Keratinocyte (primary cell): ENCODE data around the gene CUBN. TPM values are rescaled to one million over a fixed set of nuclear protein-coding genes. Genes with fewer than 3 reads are reported as not detected.

ENCODE experiments used
- DNase-seq: peaks from one replicate; pipeline ENCODE4 v3.0.0-alpha.2; 2011; ENCODE audit warnings: low read depth, missing footprints, low spot score
- FAIRE-seq: peaks from 2 replicates; lab custom pipeline; 2011; peaks lifted over from hg19 to GRCh38; lab: Jason Lieb, UNC
- H2AFZ ChIP-seq: 2 replicates; pipeline ENCODE4 v1.6.0; 2012; ENCODE audit warnings: low read length, control low read depth, inconsistent platforms; ENCODE audit not compliant: control insufficient read depth
- H3K27ac ChIP-seq: 2 replicates; pipeline ENCODE4 v1.5.1; 2011; ENCODE audit warnings: low read length; ENCODE audit not compliant: control insufficient read depth, insufficient read depth
- H3K27me3 ChIP-seq: 3 replicates; pipeline ENCODE4 v1.6.0; 2011; ENCODE audit warnings: low read length; ENCODE audit not compliant: control insufficient read depth, insufficient read depth; ENCODE audit errors: extremely low read depth
- H3K36me3 ChIP-seq, 2 experiments: 2 replicates in 1 of 2; 3 replicates in 1 of 2; pipeline ENCODE4 v1.5.1; 2011; ENCODE audit warnings: low read length in 2 of 2, mild to moderate bottlenecking in 1 of 2; ENCODE audit not compliant: control insufficient read depth in 2 of 2, insufficient read depth in 2 of 2; ENCODE audit errors: extremely low read depth in 1 of 2
- H3K4me1 ChIP-seq: 3 replicates; pipeline ENCODE4 v1.5.1; 2011; ENCODE audit warnings: low read length; ENCODE audit not compliant: control insufficient read depth, insufficient read depth; ENCODE audit errors: extremely low read depth
- H3K4me2 ChIP-seq: 3 replicates; pipeline ENCODE4 v1.6.0; 2011; ENCODE audit warnings: low read depth, low read length; ENCODE audit not compliant: control insufficient read depth, insufficient read depth; ENCODE audit errors: extremely low read depth
- H3K4me3 ChIP-seq, 3 experiments: fragments of 200-600 bp in 1 of 3; sonication (generic) in 1 of 3; 2 replicates in 2 of 3; 3 replicates in 1 of 3; pipeline ENCODE4 v1.5.1; 2011 to 2016; ENCODE audit warnings: low read length in 3 of 3, mild to moderate bottlenecking in 3 of 3, control low read depth in 2 of 3, inconsistent platforms in 1 of 3, low read depth in 1 of 3, mixed read lengths in 1 of 3, mixed run types in 1 of 3, moderate library complexity in 1 of 3; ENCODE audit not compliant: control insufficient read depth in 2 of 3, insufficient read depth in 2 of 3; ENCODE audit errors: extremely low read depth in 1 of 3
- H3K79me2 ChIP-seq: 2 replicates; pipeline ENCODE4 v1.6.0; 2012; ENCODE audit warnings: low read length; ENCODE audit not compliant: control insufficient read depth, insufficient read depth
- H3K9ac ChIP-seq: 3 replicates; pipeline ENCODE4 v1.6.0; 2011; ENCODE audit warnings: low read length; ENCODE audit not compliant: control insufficient read depth, insufficient read depth; ENCODE audit errors: extremely low read depth
- H3K9me1 ChIP-seq: 3 replicates; pipeline ENCODE4 v1.6.0; 2011; ENCODE audit warnings: low read length; ENCODE audit not compliant: control insufficient read depth, insufficient read depth; ENCODE audit errors: extremely low read depth
- H3K9me3 ChIP-seq: 2 replicates; pipeline ENCODE4 v1.5.1; 2012; ENCODE audit warnings: low read depth, low read length; ENCODE audit not compliant: control insufficient read depth
- H4K20me1 ChIP-seq: 3 replicates; pipeline ENCODE4 v1.6.0; 2011; ENCODE audit warnings: low read length; ENCODE audit not compliant: control insufficient read depth, insufficient read depth; ENCODE audit errors: extremely low read depth
- CTCF ChIP-seq, 3 experiments: IDR thresholded peaks in 1 of 3; conservative IDR thresholded peaks in 1 of 3; optimal IDR thresholded peaks in 1 of 3; 2 replicates in 2 of 3; 3 replicates in 1 of 3; pipeline versions ENCODE3 to v1.5.1; 2011; ENCODE audit warnings: low read length in 3 of 3, mild to moderate bottlenecking in 3 of 3, moderate library complexity in 2 of 3, control low read depth in 1 of 3, inconsistent platforms in 1 of 3; ENCODE audit not compliant: insufficient read depth in 2 of 3; ENCODE audit errors: extremely low read depth in 1 of 3
- EZH2 ChIP-seq: IDR thresholded peaks from one replicate; pipeline ENCODE4 v1.6.1; 2012; ENCODE audit warnings: inconsistent platforms, mild to moderate bottlenecking, low read length, moderate library complexity
- dilution Hi-C: fragments of 300-500 bp; cut with MboI; formaldehyde crosslinking; loops from one replicate; pipeline ENCODE4 v1.7.0; 2020; ENCODE audit warnings: low sequenced_read_pairs; ENCODE audit not compliant: extremely low pct_ligation_motif_present
- polyA plus RNA-seq, 5 experiments: library from polyadenylated mRNA; depleted of rRNA in 3 of 5; stranded (reverse) in 3 of 5; stranded (forward) in 1 of 5; unstranded in 1 of 5; fragments of >200 nt; gene quantifications; 1 replicate in 1 of 5; 2 replicates in 3 of 5; 3 replicates in 1 of 5; pipeline versions ENCODE4 v1.2.1 to v1.2.3, GENCODE V29; 2011 to 2012; ENCODE audit warnings: missing spikeins in 2 of 5, low read depth in 1 of 5, low replicate concordance in 1 of 5

CUBN gene
- polyA plus RNA-seq, 1 donor (not counting 4 experiments of a cell fraction or from before 2014, with no cell fraction given) = 0.07 TPM

DNA sequence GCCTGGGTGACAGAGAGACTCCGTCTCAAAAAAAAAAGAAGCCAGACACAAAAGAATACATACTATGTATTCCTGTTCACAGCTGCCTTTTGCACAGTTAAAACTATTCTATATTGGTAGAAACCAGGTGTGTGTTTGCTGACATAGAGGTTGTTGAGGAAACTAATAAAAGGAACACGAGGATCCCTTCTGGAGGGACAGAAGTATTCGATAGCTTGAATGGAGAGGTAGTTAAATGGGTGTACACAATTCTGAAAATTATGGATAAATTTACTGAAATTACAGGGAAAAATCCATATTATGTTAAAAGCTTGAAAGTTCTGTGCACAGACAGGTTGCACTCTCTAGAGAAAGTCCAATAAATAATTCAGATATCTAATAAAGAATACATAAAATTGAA is 71.5 kb downstream of the CUBN start:
- no peaks in the 10 kb centered on the region for H3K9me3 ChIP-seq
- H3K9me1 ChIP-seq = no peaks in the 10 kb centered on the region
- no peaks in the 10 kb centered on the region for H3K27me3 ChIP-seq
- H3K4me1 ChIP-seq = peaks cover 19% of the 10 kb centered on the region
- H4K20me1 ChIP-seq = no peaks in the 10 kb centered on the region
- H3K27ac ChIP-seq = no peak overlapping the region
- H3K9ac ChIP-seq = no peak overlapping the region
- TF ChIP-seq EZH2 = no peak
- no peak for TF ChIP-seq CTCF (optimal IDR thresholded peaks at IDR 0.05 in 1 of 3, IDR thresholded peaks at IDR 0.05 in 1 of 3, conservative IDR thresholded peaks at IDR 0.05 in 1 of 3; ENCODE audit: extremely low read depth in 1 of 3, insufficient read depth in 2 of 3, low read length in 3 of 3)
- H3K79me2 ChIP-seq = no peaks in the 10 kb centered on the region
- no peak overlapping the region for H2AFZ ChIP-seq
- DNase-seq (no peak), FAIRE-seq (no peak)
- no peak overlapping the region for H3K4me2 ChIP-seq
- dilution Hi-C loops = no loop called here
- H3K36me3 ChIP-seq = no peaks in the 10 kb centered on the region
- no peak overlapping the region for H3K4me3 ChIP-seq

GRCh38 chr10:17056781-17057428 is 72.7 kb downstream of the CUBN start:
- Histone ChIP-seq H2AFZ (no peak overlapping the region), H3K4me2 (no peak overlapping the region), H3K9ac (no peak overlapping the region), H3K27ac (no peak overlapping the region), H3K79me2 (no peaks in the 10 kb centered on the region), H3K9me3 (no peaks in the 10 kb centered on the region), H3K4me3 (no peak overlapping the region), H3K36me3 (no peaks in the 10 kb centered on the region), H3K9me1 (no peaks in the 10 kb centered on the region), H4K20me1 (no peaks in the 10 kb centered on the region), H3K4me1 (peaks cover 10% of the 10 kb centered on the region), H3K27me3 (no peaks in the 10 kb centered on the region)
- DNase-seq (no peak), FAIRE-seq (no peak)
- TF ChIP-seq EZH2 (no peak), CTCF (optimal IDR thresholded peaks at IDR 0.05 in 1 of 3, IDR thresholded peaks at IDR 0.05 in 1 of 3, conservative IDR thresholded peaks at IDR 0.05 in 1 of 3; ENCODE audit: extremely low read depth in 1 of 3, insufficient read depth in 2 of 3, low read length in 3 of 3) (no peak)
- dilution Hi-C loops = no loop called here
